Endodermal cell (in vitro differentiated cells): ENCODE results near the gene REEP5. TPM values are rescaled to one million over a fixed set of nuclear protein-coding genes. Genes with fewer than 3 reads are reported as not detected.
"Not testable (repeated sequence)": the region's sequence is repeated elsewhere in the genome, so short reads cannot be mapped to it uniquely, and the experiment has no call there.

Source experiments
- DNase-seq: peaks from one replicate; pipeline ENCODE4 v3.0.0-alpha.2; 2017
- H3K27ac ChIP-seq: 2 replicates; pipeline ENCODE4 v1.5.1; 2013; ENCODE audit warnings: mild to moderate bottlenecking, low read depth, low read length, moderate library complexity
- H3K27me3 ChIP-seq: 2 replicates; pipeline ENCODE4 v1.6.1; 2013; ENCODE audit warnings: mild to moderate bottlenecking, low read length, moderate library complexity; ENCODE audit not compliant: insufficient read depth, control insufficient read depth, poor library complexity, severe bottlenecking
- H3K36me3 ChIP-seq: 2 replicates; pipeline ENCODE4 v1.7.0; 2013; ENCODE audit warnings: mild to moderate bottlenecking, low read length, moderate library complexity; ENCODE audit not compliant: control insufficient read depth, insufficient read depth
- H3K4me1 ChIP-seq: one replicate; pipeline ENCODE4 v1.7.0; 2013; ENCODE audit warnings: low read length; ENCODE audit not compliant: control insufficient read depth, insufficient read depth
- H3K4me3 ChIP-seq: 2 replicates; pipeline ENCODE4 v1.5.1; 2013; ENCODE audit warnings: mild to moderate bottlenecking, low read length, moderate library complexity
- H3K9ac ChIP-seq: 2 replicates; pipeline ENCODE4 v1.6.1; 2013; ENCODE audit warnings: mild to moderate bottlenecking, low read length, moderate library complexity; ENCODE audit not compliant: poor library complexity, severe bottlenecking; ENCODE audit errors: extremely low read depth
- H3K9me3 ChIP-seq: 2 replicates; pipeline ENCODE4 v1.6.1; 2013; ENCODE audit warnings: mild to moderate bottlenecking, low read length, moderate library complexity; ENCODE audit not compliant: control insufficient read depth
- H3K27ac Mint-ChIP-seq: 2 replicates; pipeline ENCODE4 v1.8.0; 2020; ENCODE audit warnings: mixed read lengths
- H3K27me3 Mint-ChIP-seq: 2 replicates; pipeline ENCODE4 v1.8.0; 2021; ENCODE audit warnings: mild to moderate bottlenecking, mixed read lengths; ENCODE audit not compliant: insufficient read depth
- H3K36me3 Mint-ChIP-seq: 2 replicates; pipeline ENCODE4 v1.8.0; 2020; ENCODE audit warnings: low read depth, mixed read lengths
- H3K4me1 Mint-ChIP-seq: 2 replicates; pipeline ENCODE4 v1.8.0; 2020; ENCODE audit warnings: mixed read lengths
- H3K4me3 Mint-ChIP-seq: 2 replicates; pipeline ENCODE4 v1.8.0; 2020; ENCODE audit warnings: mild to moderate bottlenecking, moderate library complexity, mixed read lengths
- H3K9me3 Mint-ChIP-seq: 2 replicates; pipeline ENCODE4 v1.8.0; 2020; ENCODE audit warnings: mild to moderate bottlenecking, mixed read lengths
- WGBS, 2 experiments: methylation state at CpG; one replicate each; pipeline versions ENCODE4 v1.1.5 to v1.1.7; 2013; ENCODE audit warnings: missing lambda C conversion rate in 2 of 2, mixed read lengths in 1 of 2; ENCODE audit not compliant: insufficient coverage in 1 of 2, insufficient read length in 1 of 2; 5-methylcytosine and 5-hydroxymethylcytosine counted together
- total RNA-seq, 2 donors: library from RNA; stranded (reverse); fragmentation: NEBNext Ultra II Directional in 1 of 2; extraction: Animal tissue kit (Norgen Biotek cat#: 25700) in 1 of 2; gene quantifications; 2 replicates in 1 of 2; 3 replicates in 1 of 2; pipeline ENCODE4 v1.2.1, GENCODE V29; 2021
- TF ChIP-seq, protein P1 (sequence below): fragments of 200-600 bp; sonication (generic); conservative IDR thresholded peaks from 2 replicates; pipeline ENCODE4 v1.5.0; 2021; ENCODE audit warnings: antibody characterized with exemption, mild to moderate bottlenecking

Gene REEP5
- total RNA-seq, 2 donors from 2014 or later: 42.1 to 42.3 TPM

DNA sequence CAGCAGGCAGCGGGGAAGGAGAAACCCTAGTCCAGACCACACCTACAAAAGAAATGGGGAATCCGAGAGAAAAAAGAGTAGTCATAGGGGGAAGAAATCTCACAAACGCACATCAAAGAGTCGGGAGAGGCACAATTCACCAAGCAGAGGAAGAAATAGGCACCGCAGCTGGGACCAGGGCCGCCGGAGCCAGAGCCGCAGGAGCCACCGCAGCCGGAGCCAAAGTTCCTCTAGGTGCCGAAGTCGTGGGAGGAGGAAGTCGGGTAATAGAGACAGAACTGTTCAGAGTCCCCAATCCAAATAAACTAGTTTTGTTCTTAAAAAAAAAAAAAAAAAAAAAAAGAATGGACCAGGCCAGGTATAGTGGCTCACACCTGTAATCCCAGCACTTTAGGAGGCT is 29.3 kb downstream of the REEP5 start:
- WGBS, 2 experiments: 96 to 100% methylated on average over 5 to 13 of the region's 13 CpGs
- TF ChIP-seq, protein P1, sequence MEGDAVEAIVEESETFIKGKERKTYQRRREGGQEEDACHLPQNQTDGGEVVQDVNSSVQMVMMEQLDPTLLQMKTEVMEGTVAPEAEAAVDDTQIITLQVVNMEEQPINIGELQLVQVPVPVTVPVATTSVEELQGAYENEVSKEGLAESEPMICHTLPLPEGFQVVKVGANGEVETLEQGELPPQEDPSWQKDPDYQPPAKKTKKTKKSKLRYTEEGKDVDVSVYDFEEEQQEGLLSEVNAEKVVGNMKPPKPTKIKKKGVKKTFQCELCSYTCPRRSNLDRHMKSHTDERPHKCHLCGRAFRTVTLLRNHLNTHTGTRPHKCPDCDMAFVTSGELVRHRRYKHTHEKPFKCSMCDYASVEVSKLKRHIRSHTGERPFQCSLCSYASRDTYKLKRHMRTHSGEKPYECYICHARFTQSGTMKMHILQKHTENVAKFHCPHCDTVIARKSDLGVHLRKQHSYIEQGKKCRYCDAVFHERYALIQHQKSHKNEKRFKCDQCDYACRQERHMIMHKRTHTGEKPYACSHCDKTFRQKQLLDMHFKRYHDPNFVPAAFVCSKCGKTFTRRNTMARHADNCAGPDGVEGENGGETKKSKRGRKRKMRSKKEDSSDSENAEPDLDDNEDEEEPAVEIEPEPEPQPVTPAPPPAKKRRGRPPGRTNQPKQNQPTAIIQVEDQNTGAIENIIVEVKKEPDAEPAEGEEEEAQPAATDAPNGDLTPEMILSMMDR: no peak
- H3K9ac ChIP-seq: no peak overlapping the region
- H3K36me3 Mint-ChIP-seq: peaks cover 54% of the 10 kb centered on the region
- no peaks in the 10 kb centered on the region for H3K4me1 ChIP-seq
- peaks cover 62% of the 10 kb centered on the region for H3K36me3 ChIP-seq
- no peaks in the 10 kb centered on the region for H3K27me3 ChIP-seq
- no peaks in the 10 kb centered on the region for H3K9me3 ChIP-seq
- no peaks in the 10 kb centered on the region for H3K9me3 Mint-ChIP-seq
- H3K4me3 ChIP-seq: no peak overlapping the region
- DNase-seq: no peak
- H3K4me1 Mint-ChIP-seq: no peaks in the 10 kb centered on the region
- H3K27ac Mint-ChIP-seq: no peak overlapping the region
- no peaks in the 10 kb centered on the region for H3K27me3 Mint-ChIP-seq
- no peak overlapping the region for H3K4me3 Mint-ChIP-seq
- no peak overlapping the region for H3K27ac ChIP-seq

DNA sequence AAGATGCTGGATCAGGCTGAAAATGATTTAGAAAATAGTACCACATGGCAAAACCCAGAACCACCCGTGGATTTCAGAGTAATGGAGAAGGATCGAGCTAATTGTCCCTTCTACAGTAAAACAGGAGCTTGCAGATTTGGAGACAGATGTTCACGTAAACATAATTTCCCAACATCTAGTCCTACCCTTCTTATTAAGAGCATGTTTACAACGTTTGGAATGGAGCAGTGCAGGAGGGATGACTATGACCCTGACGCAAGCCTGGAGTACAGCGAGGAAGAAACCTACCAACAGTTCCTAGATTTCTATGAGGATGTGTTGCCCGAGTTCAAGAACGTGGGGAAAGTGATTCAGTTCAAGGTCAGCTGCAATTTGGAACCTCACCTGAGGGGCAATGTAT is 30.0 kb downstream of the REEP5 start:
- not testable (repeated sequence) for H3K27me3 Mint-ChIP-seq, H3K9me3 ChIP-seq, DNase-seq, H3K27ac ChIP-seq, H3K27me3 ChIP-seq, H3K4me3 Mint-ChIP-seq, H3K9me3 Mint-ChIP-seq, H3K27ac Mint-ChIP-seq, H3K4me3 ChIP-seq, H3K4me1 Mint-ChIP-seq, H3K4me1 ChIP-seq, H3K9ac ChIP-seq
- peaks cover 61% of the 10 kb centered on the region for H3K36me3 ChIP-seq
- 90 to 95% methylated on average over 2 to 8 of the region's 8 CpGs for WGBS, 2 experiments
- peaks cover 52% of the 10 kb centered on the region for H3K36me3 Mint-ChIP-seq

DNA sequence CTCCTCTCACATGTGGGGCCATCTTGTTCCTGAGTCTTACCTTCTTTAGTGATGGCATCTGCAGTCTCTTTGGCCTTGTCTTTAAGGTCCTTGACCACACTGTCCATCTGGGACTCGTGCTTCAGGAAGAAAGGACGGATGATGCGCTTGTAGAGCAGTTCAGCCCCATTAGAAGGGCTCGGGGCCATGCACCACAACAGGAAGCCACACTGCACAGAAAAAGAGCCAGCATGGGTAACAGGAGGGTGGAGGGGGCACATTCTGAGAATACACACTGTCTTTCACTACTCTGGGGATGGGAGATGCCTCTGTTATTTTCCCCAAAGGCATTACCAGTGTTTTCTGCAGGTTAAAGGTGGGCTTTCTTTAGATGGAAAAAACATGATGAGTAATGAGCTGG is 35.1 kb downstream of the REEP5 start:
- DNase-seq: no peak
- Mint-ChIP-seq H3K27ac (no peak overlapping the region), H3K4me3 (no peak overlapping the region), H3K27me3 (no peaks in the 10 kb centered on the region), H3K36me3 (peaks cover 37% of the 10 kb centered on the region), H3K4me1 (no peaks in the 10 kb centered on the region), H3K9me3 (no peaks in the 10 kb centered on the region)
- WGBS, 2 experiments: 93 to 100% methylated on average over 4 of the region's 4 CpGs
- Histone ChIP-seq H3K27me3 (no peaks in the 10 kb centered on the region), H3K9me3 (no peaks in the 10 kb centered on the region), H3K36me3 (peaks cover 72% of the 10 kb centered on the region), H3K4me1 (no peaks in the 10 kb centered on the region), H3K27ac (no peak overlapping the region), H3K9ac (no peak overlapping the region), H3K4me3 (no peak overlapping the region)
- TF ChIP-seq, protein P1: no peak

DNA sequence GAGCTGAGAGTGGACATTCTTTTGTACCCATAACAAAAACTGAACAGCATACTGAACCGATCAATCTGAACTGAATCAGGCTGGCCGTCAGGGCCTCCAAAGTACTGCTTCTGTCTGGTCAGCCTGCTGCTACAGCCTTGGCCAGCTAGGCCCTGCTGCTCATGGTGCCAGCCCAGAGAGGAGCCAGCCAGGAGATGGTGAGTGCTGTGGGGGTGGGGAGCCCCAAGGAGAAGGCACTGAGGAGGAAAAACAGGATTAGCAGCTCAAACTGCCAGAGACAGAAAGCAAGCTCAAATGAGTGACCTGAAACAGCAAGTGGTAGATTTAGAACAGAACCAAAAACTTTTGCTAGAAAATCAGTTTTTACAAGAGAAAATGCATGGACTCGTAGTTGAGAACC is 37.0 kb downstream of the REEP5 start:
- H3K27ac ChIP-seq: no peak overlapping the region
- H3K36me3 Mint-ChIP-seq: peaks cover 36% of the 10 kb centered on the region
- no peaks in the 10 kb centered on the region for H3K4me1 ChIP-seq
- no peaks in the 10 kb centered on the region for H3K27me3 ChIP-seq
- H3K27ac Mint-ChIP-seq: no peak overlapping the region
- no peaks in the 10 kb centered on the region for H3K27me3 Mint-ChIP-seq
- DNase-seq: no peak
- H3K9me3 Mint-ChIP-seq: no peaks in the 10 kb centered on the region
- TF ChIP-seq, protein P1: no peak
- no peaks in the 10 kb centered on the region for H3K4me1 Mint-ChIP-seq
- H3K9me3 ChIP-seq: no peaks in the 10 kb centered on the region
- peaks cover 87% of the 10 kb centered on the region for H3K36me3 ChIP-seq
- no peak overlapping the region for H3K4me3 ChIP-seq
- WGBS, 2 experiments: 95 to 100% methylated on average over 1 to 3 of the region's 3 CpGs
- no peak overlapping the region for H3K4me3 Mint-ChIP-seq
- H3K9ac ChIP-seq: no peak overlapping the region
